ENCODE data around the gene CYP26B1. TPM values are rescaled to one million over a fixed set of nuclear protein-coding genes. Genes with fewer than 3 reads are reported as not detected.
A peak's percentile ranks its signal among the peaks of the same experiment; 100 is the strongest.

CYP26B1 gene
- total RNA-seq, 1 donor from 2014 or later = 1.2 TPM

DNA sequence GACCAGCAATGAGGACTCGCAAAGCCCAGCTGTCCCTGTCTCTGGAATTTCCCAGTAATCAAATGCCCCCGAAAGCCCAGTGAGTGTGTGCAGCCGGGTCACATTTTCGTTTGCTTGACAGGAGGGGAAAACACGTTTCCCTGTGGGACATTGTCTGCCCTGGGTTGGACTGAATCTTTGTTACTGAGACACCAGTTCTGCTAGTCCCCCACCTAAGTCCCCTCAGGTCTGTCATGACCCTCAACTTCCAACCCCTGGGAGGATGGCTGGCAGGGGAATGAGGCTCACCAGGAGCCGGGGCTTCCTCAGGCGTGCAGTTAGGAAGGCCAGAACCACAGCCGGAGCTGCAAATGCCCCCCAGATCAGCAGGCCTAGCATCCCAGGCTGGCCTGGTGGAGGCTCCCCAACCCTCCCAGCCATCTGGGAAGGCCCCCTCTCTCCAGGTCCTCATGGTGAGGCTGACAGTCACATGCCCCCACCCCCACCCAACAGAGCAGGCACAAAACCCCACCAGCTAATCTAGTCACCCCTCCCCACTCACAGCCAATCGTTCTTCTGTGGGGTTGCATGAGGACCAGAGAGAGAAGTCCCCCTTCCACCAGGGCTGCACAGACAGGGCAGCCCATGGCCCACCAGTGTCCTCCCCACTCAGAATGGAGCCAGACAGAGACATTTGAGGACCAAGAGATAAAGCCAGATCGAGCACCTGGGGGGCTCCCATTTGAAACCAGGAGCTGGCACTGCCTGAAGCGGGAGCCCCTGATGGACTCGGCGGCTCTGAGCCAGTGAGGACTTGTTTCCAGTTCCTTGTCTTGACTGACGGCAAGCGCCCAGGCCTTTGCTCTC is 33.6 kb downstream of the CYP26B1 start:
- Mint-ChIP-seq H3K27me3 (ENCODE audit: low read depth, unreplicated experiment) (peaks cover 9% of the 10 kb centered on the region), H3K9me3 (ENCODE audit: unreplicated experiment) (peaks cover 1% of the 10 kb centered on the region), H3K4me3 (ENCODE audit: unreplicated experiment) (no peak overlapping the region), H3K27ac (ENCODE audit: unreplicated experiment) (peak overlapping the region; percentile 62), H3K4me1 (ENCODE audit: low read depth, unreplicated experiment) (peaks cover 27% of the 10 kb centered on the region), H3K36me3 (ENCODE audit: low read depth, unreplicated experiment) (no peaks in the 10 kb centered on the region)
- Histone ChIP-seq H2AFZ (ENCODE audit: low read depth, low read length) (no peak overlapping the region), H3K4me3 (ENCODE audit: insufficient read depth, low read depth, low read length) (no peak overlapping the region), H4K20me1 (ENCODE audit: insufficient read depth, low read length) (no peaks in the 10 kb centered on the region), H3K79me2 (ENCODE audit: insufficient read depth, low read length) (no peaks in the 10 kb centered on the region), H3K27ac (ENCODE audit: low read depth, low read length) (no peak overlapping the region), H3K9ac (ENCODE audit: low read length) (no peak overlapping the region), H3K4me1 (ENCODE audit: insufficient read depth, low read length) (peaks cover 24% of the 10 kb centered on the region), H3K4me2 (ENCODE audit: low read length) (no peak overlapping the region), H3K27me3 (ENCODE audit: insufficient read depth, low read length) (no peaks in the 10 kb centered on the region), H3K36me3 (ENCODE audit: insufficient read depth, low read length) (no peaks in the 10 kb centered on the region), H3K9me3 (ENCODE audit: insufficient read depth, low read depth, low read length) (no peaks in the 10 kb centered on the region)
- no peak for DNase-seq (ENCODE audit: low read depth)
- TF ChIP-seq, protein P1, sequence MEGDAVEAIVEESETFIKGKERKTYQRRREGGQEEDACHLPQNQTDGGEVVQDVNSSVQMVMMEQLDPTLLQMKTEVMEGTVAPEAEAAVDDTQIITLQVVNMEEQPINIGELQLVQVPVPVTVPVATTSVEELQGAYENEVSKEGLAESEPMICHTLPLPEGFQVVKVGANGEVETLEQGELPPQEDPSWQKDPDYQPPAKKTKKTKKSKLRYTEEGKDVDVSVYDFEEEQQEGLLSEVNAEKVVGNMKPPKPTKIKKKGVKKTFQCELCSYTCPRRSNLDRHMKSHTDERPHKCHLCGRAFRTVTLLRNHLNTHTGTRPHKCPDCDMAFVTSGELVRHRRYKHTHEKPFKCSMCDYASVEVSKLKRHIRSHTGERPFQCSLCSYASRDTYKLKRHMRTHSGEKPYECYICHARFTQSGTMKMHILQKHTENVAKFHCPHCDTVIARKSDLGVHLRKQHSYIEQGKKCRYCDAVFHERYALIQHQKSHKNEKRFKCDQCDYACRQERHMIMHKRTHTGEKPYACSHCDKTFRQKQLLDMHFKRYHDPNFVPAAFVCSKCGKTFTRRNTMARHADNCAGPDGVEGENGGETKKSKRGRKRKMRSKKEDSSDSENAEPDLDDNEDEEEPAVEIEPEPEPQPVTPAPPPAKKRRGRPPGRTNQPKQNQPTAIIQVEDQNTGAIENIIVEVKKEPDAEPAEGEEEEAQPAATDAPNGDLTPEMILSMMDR (IDR thresholded peaks at IDR 0.05; ENCODE audit: insufficient read depth, low read depth, low read length) = no peak
- TF ChIP-seq EZH2 (IDR thresholded peaks at IDR 0.05; ENCODE audit: insufficient read depth, low read length) = no peak
- no peak for FAIRE-seq

DNA sequence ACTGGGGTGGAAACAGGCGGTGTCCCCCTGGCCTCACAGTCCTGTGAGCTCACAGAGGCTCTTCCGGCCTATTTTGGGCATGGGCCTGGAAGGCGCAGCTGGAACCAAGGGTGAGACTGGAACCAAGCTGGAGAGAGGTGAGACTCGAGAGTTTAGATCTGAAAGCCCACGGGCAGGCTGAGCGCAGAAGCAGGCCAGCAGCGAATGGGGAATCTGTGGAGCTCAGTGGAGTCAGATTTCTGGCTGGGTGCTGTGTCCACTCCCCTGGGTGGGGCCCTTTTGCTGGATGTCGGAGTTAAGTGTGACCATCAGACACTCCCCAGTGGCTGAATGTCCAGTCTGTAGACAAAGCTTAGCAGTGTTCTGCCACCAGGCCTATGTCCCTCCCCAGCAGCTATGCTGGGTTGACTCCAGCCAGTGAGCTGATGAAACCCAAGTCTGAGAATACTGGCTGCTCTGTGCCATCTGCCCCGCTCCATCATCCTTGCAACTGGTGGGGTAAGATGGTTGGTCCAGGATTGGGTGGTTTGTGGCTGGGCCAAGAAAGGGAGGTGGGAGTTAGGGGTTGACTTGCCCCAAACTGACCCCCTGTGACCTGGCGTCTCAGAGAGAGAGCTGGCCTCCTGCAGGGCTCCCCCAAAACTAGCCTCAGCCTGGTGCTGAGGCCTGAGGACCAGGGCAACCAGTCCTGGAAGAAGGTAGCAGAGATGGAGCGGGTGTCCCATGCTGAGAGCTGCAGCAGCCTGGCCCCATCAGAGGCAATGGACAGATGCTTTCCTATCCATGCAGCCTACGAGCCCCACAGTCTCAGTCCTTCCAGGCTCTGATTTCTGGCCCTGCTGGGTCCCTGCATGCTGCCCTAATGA is 34.4 kb downstream of the CYP26B1 start:
- no peak overlapping the region for H3K27ac Mint-ChIP-seq (ENCODE audit: unreplicated experiment)
- Histone ChIP-seq H3K9me3 (ENCODE audit: insufficient read depth, low read depth, low read length) (no peaks in the 10 kb centered on the region), H3K79me2 (ENCODE audit: insufficient read depth, low read length) (no peaks in the 10 kb centered on the region), H3K4me1 (ENCODE audit: insufficient read depth, low read length) (peaks cover 24% of the 10 kb centered on the region), H2AFZ (ENCODE audit: low read depth, low read length) (no peak overlapping the region), H3K9ac (ENCODE audit: low read length) (no peak overlapping the region), H3K27ac (ENCODE audit: low read depth, low read length) (no peak overlapping the region), H3K27me3 (ENCODE audit: insufficient read depth, low read length) (no peaks in the 10 kb centered on the region), H3K4me2 (ENCODE audit: low read length) (no peak overlapping the region), H3K36me3 (ENCODE audit: insufficient read depth, low read length) (no peaks in the 10 kb centered on the region), H3K4me3 (ENCODE audit: insufficient read depth, low read depth, low read length) (no peak overlapping the region), H4K20me1 (ENCODE audit: insufficient read depth, low read length) (no peaks in the 10 kb centered on the region)
- no peaks in the 10 kb centered on the region for H3K36me3 Mint-ChIP-seq (ENCODE audit: low read depth, unreplicated experiment)
- no peak for FAIRE-seq
- DNase-seq (ENCODE audit: low read depth) = no peak
- peaks cover 30% of the 10 kb centered on the region for H3K4me1 Mint-ChIP-seq (ENCODE audit: low read depth, unreplicated experiment)
- TF ChIP-seq, protein P1 (IDR thresholded peaks at IDR 0.05; ENCODE audit: insufficient read depth, low read depth, low read length) = no peak
- no peak for TF ChIP-seq EZH2 (IDR thresholded peaks at IDR 0.05; ENCODE audit: insufficient read depth, low read length)
- peaks cover under 1% of the 10 kb centered on the region for H3K27me3 Mint-ChIP-seq (ENCODE audit: low read depth, unreplicated experiment)
- no peak overlapping the region for H3K4me3 Mint-ChIP-seq (ENCODE audit: unreplicated experiment)
- peaks cover 1% of the 10 kb centered on the region for H3K9me3 Mint-ChIP-seq (ENCODE audit: unreplicated experiment)

All from astrocyte (in vitro differentiated cells and primary cell).